GM18499 (cell line): ENCODE measurements around the gene TCEAL8.
A peak's percentile ranks its signal among the peaks of the same experiment; 100 is the strongest.

ENCODE experiments used
- ATAC-seq: cut with Tn5 transposase; IDR thresholded peaks from one replicate; pipeline ENCODE4 v1.9.1; 2021; ENCODE audit warnings: moderate number of reproducible peaks; ENCODE audit not compliant: insufficient read depth, unreplicated experiment

TCEAL8 gene

GRCh38 chrX:103215425-103215991, 39.4 kb downstream of the TCEAL8 start:
- no peak for ATAC-seq

- peak; percentile 75 for ATAC-seq
These were observed 40.0 kb downstream of the TCEAL8 start, which contains the start of gene BEX4 for GRCh38 chrX:103214870-103215424. Gene BEX4 (plus strand): TSS chrX:103215108. CDS start chrX:103216154, 1,046 bp downstream.

GRCh38 chrX:103212749-103213457, 42.1 kb downstream of the TCEAL8 start:
- ATAC-seq: no peak

GRCh38 chrX:103211012-103211715, 43.8 kb downstream of the TCEAL8 start:
- no peak for ATAC-seq

GRCh38 chrX:103210056-103210455, 44.9 kb downstream of the TCEAL8 start:
- no peak for ATAC-seq
